HEK293 (cell line): ENCODE data around the gene HMOX1.

ENCODE experiments used
- CTCF ChIA-PET: fragments of 350-600 bp; formaldehyde crosslinking; extraction: SDS; loops from one replicate; lab custom pipeline; 2021; ENCODE audit warnings: antibody characterized with exemption; lab: Yijun Ruan, JAX
- POLR2A ChIA-PET: fragments of 300-600 bp; formaldehyde crosslinking; extraction: SDS; loops from one replicate; lab custom pipeline; 2020; ENCODE audit warnings: antibody characterized with exemption, inconsistent platforms; lab: Yijun Ruan, JAX
- H3K27ac ChIP-seq: fragments of 200-500 bp; sonication (Bioruptor generic); 2 replicates; pipeline ENCODE4 v1.5.1; 2014; ENCODE audit warnings: low read depth, low read length, control low read depth, inconsistent platforms; ENCODE audit errors: extremely low read depth
- H3K36me3 ChIP-seq, 2 experiments: fragments of 200-500 bp in 1 of 2; sonication (Bioruptor generic) in 1 of 2; 1 replicate in 1 of 2; 2 replicates in 1 of 2; pipeline ENCODE4 v1.5.1; 2014 to 2017; ENCODE audit warnings: inconsistent platforms in 2 of 2, low read length in 2 of 2; ENCODE audit not compliant: control insufficient read depth in 2 of 2, insufficient read depth in 1 of 2
- H3K4me1 ChIP-seq: fragments of 200-500 bp; sonication (Bioruptor generic); 2 replicates; pipeline ENCODE4 v1.5.1; 2014; ENCODE audit warnings: mild to moderate bottlenecking, low read length, inconsistent platforms; ENCODE audit not compliant: control insufficient read depth, insufficient read depth
- H3K4me3 ChIP-seq: 2 replicates; pipeline ENCODE4 v1.5.1; 2011; ENCODE audit warnings: low read depth, mild to moderate bottlenecking, control low read depth, low read length, moderate library complexity
- H3K9me3 ChIP-seq: fragments of 200-500 bp; sonication (Bioruptor generic); 2 replicates; pipeline ENCODE4 v1.5.1; 2014; ENCODE audit warnings: low read depth, low read length, inconsistent platforms; ENCODE audit not compliant: control insufficient read depth, insufficient read depth
- ATF2 ChIP-seq: fragments of 450-650 bp; formaldehyde crosslinking; IDR thresholded peaks from 2 replicates; pipeline ENCODE4 v1.5.1; 2016; ENCODE audit warnings: missing biosample characterization, missing genetic modification characterization, low read depth
- EGR2 ChIP-seq: fragments of 450-650 bp; formaldehyde crosslinking; IDR thresholded peaks from 2 replicates; pipeline ENCODE4 v1.5.1; 2016; ENCODE audit warnings: low read depth, missing biosample characterization, missing genetic modification characterization
- GLI2 ChIP-seq: fragments of 450-650 bp; formaldehyde crosslinking; IDR thresholded peaks from 2 replicates; pipeline ENCODE4; 2017; ENCODE audit warnings: missing biosample characterization, missing genetic modification characterization, low read depth, borderline replicate concordance
- KLF9 ChIP-seq: fragments of 450-650 bp; formaldehyde crosslinking; IDR thresholded peaks from 2 replicates; pipeline ENCODE4 v1.5.1; 2016; ENCODE audit warnings: missing biosample characterization, missing genetic modification characterization, low read depth
- MYNN ChIP-seq: fragments of 450-650 bp; formaldehyde crosslinking; IDR thresholded peaks from 2 replicates; pipeline ENCODE4 v1.5.1; 2016; ENCODE audit warnings: missing biosample characterization, missing genetic modification characterization, borderline replicate concordance
- SCRT2 ChIP-seq: fragments of 450-650 bp; formaldehyde crosslinking; IDR thresholded peaks from 2 replicates; pipeline ENCODE4 v1.5.1; 2016; ENCODE audit warnings: missing biosample characterization, missing genetic modification characterization
- ZBTB20 ChIP-seq: fragments of 450-650 bp; formaldehyde crosslinking; IDR thresholded peaks from 2 replicates; pipeline ENCODE4 v1.5.1; 2016; ENCODE audit warnings: missing biosample characterization, missing genetic modification characterization
- ZFHX2 ChIP-seq: fragments of 450-650 bp; formaldehyde crosslinking; conservative IDR thresholded peaks from 2 replicates; pipeline ENCODE4 v1.5.1; 2016; ENCODE audit warnings: missing biosample characterization, missing genetic modification characterization
- ZNF585B ChIP-seq: fragments of 450-650 bp; formaldehyde crosslinking; IDR thresholded peaks from 2 replicates; pipeline ENCODE4 v1.5.1; 2016; ENCODE audit warnings: missing biosample characterization, missing genetic modification characterization
- ZNF623 ChIP-seq: fragments of 450-650 bp; formaldehyde crosslinking; IDR thresholded peaks from 2 replicates; pipeline ENCODE4 v1.5.1; 2016; ENCODE audit warnings: missing biosample characterization, missing genetic modification characterization
- ZNF768 ChIP-seq: fragments of 450-650 bp; formaldehyde crosslinking; IDR thresholded peaks from 2 replicates; pipeline ENCODE4 v1.5.1; 2018; ENCODE audit warnings: missing biosample characterization, mild to moderate bottlenecking, missing genetic modification characterization
- ZNF785 ChIP-seq: fragments of 450-650 bp; formaldehyde crosslinking; IDR thresholded peaks from 2 replicates; pipeline ENCODE4 v1.5.1; 2016; ENCODE audit warnings: missing biosample characterization, missing genetic modification characterization
- ZNF791 ChIP-seq: fragments of 450-650 bp; formaldehyde crosslinking; IDR thresholded peaks from 2 replicates; pipeline ENCODE4 v1.5.1; 2016; ENCODE audit warnings: missing biosample characterization, missing genetic modification characterization
- ZNF843 ChIP-seq: fragments of 450-650 bp; formaldehyde crosslinking; IDR thresholded peaks from 2 replicates; pipeline ENCODE4 v1.5.1; 2016; ENCODE audit warnings: missing biosample characterization, missing genetic modification characterization
- ZSCAN30 ChIP-seq: fragments of 450-650 bp; IDR thresholded peaks from 2 replicates; pipeline ENCODE4 v1.5.1; 2018; ENCODE audit warnings: missing biosample characterization, mild to moderate bottlenecking, missing genetic modification characterization, moderate library complexity

Gene HMOX1

GRCh38 chr22:35353318-35353717 is 27.6 kb upstream of the HMOX1 start:
- H3K9me3 ChIP-seq, result no peaks in the 10 kb centered on the region
- no peaks in the 10 kb centered on the region for H3K36me3 ChIP-seq
- H3K4me3 ChIP-seq, result no peak overlapping the region
- no peak overlapping the region for H3K27ac ChIP-seq
- ChIA-PET POLR2A (no interaction called here), CTCF (interaction anchor here (0.7 to 1.9 kb wide), 3 partner anchors 48 to 1115 kb away, joined by 3 to 6 read pairs (median 5); no protein-coding TSS in a partner anchor)
- no peak for TF ChIP-seq ZNF785 (tag by site-specific recombination)
- no peak for TF ChIP-seq ATF2 (tag by site-specific recombination)
- TF ChIP-seq ZBTB20 (tag by site-specific recombination), result no peak
- no peak for TF ChIP-seq ZNF791 (tag by site-specific recombination)
- TF ChIP-seq EGR2 (tag by site-specific recombination), result peak; percentile 24; the same call in 1 of the 2 replicates
- TF ChIP-seq GLI2 (tag by site-specific recombination), result no peak
- no peak for TF ChIP-seq ZNF623 (tag by site-specific recombination)
- TF ChIP-seq ZFHX2 (tag by site-specific recombination), result peak; percentile 48; the same call in 1 of the 2 replicates
- no peak for TF ChIP-seq MYNN (tag by site-specific recombination)
- no peaks in the 10 kb centered on the region for H3K4me1 ChIP-seq

GRCh38 chr22:35354068-35354467 is 26.8 kb upstream of the HMOX1 start:
- ChIA-PET CTCF (interaction anchor here (0.6 to 0.7 kb wide), 3 partner anchors 16 to 870 kb away, joined by 3 to 5 read pairs (median 4); no protein-coding TSS in a partner anchor), POLR2A (interaction anchor here (1.2 kb wide), 1 partner anchor 235 kb away, joined by 3 read pairs; no protein-coding TSS in a partner anchor)
- no peak for TF ChIP-seq ZNF585B (tag by site-specific recombination)
- TF ChIP-seq ZSCAN30, result no peak
- TF ChIP-seq SCRT2 (tag by site-specific recombination), result no peak
- TF ChIP-seq ZNF768 (tag by site-specific recombination), result peak; percentile 39; the same call in 1 of the 2 replicates
- Histone ChIP-seq H3K4me3 (no peak overlapping the region), H3K9me3 (no peaks in the 10 kb centered on the region), H3K36me3 (no peaks in the 10 kb centered on the region), H3K27ac (no peak overlapping the region), H3K4me1 (no peaks in the 10 kb centered on the region)

- no peaks in the 10 kb centered on the region for H3K36me3 ChIP-seq
- no peaks in the 10 kb centered on the region for H3K9me3 ChIP-seq
- CTCF ChIA-PET, result interaction anchor here (0.6 to 1.7 kb wide), 2 partner anchors 73 to 208 kb away, joined by 4 to 8 read pairs; no protein-coding TSS in a partner anchor
- no peak overlapping the region for H3K27ac ChIP-seq
- TF ChIP-seq KLF9 (tag by site-specific recombination) (no peak), ZNF843 (tag by site-specific recombination) (no peak), ZNF623 (tag by site-specific recombination) (peak; percentile 98)
- H3K4me1 ChIP-seq, result peaks cover 2% of the 10 kb centered on the region; the same call in 1 of the 2 replicates
- no peak overlapping the region for H3K4me3 ChIP-seq
- POLR2A ChIA-PET, result interaction anchor here (0.5 kb wide), 1 partner anchor 9 kb away, joined by 5 read pairs; no protein-coding TSS in a partner anchor
Observed at GRCh38 chr22:35357883-35358621, 22.8 kb upstream of the HMOX1 start.
